Measurements from ENCODE around the gene SGSH.

GRCh38 chr17:80209765-80210164 lies 10.4 kb downstream of the SGSH start:
- no peak for TF ChIP-seq CTCF (conservative IDR thresholded peaks at IDR 0.05; ENCODE audit: low read length)
- TF ChIP-seq EZH2phosphoT487 (IDR thresholded peaks at IDR 0.05; ENCODE audit: borderline replicate concordance) = no peak
